Measurements from ENCODE around the gene RAB31. TPM values are rescaled to one million over a fixed set of nuclear protein-coding genes. Genes with fewer than 3 reads are reported as not detected.

The RAB31 gene
- total RNA-seq, 1 donor from 2014 or later = 36.8 TPM

- TF ChIP-seq CTCF (IDR thresholded peaks at IDR 0.05) = no peak
- intact Hi-C loops (cut with DNase I) = no loop called here
- no peaks in the 10 kb centered on the region for H3K27me3 ChIP-seq
- peak overlapping the region; percentile 73 to 75 for H3K27ac ChIP-seq
- H3K4me3 ChIP-seq = no peak overlapping the region
- H3K36me3 ChIP-seq = no peaks in the 10 kb centered on the region
- H3K9me3 ChIP-seq = no peaks in the 10 kb centered on the region
- DNase-seq (ENCODE audit: low spot score in 2 of 2) = no peak
- H3K4me1 ChIP-seq = peaks cover 13 to 37% of the 10 kb centered on the region in 2 donors
Observed at GRCh38 chr18:9810994-9811705, 103.0 kb downstream of the RAB31 start.

DNA sequence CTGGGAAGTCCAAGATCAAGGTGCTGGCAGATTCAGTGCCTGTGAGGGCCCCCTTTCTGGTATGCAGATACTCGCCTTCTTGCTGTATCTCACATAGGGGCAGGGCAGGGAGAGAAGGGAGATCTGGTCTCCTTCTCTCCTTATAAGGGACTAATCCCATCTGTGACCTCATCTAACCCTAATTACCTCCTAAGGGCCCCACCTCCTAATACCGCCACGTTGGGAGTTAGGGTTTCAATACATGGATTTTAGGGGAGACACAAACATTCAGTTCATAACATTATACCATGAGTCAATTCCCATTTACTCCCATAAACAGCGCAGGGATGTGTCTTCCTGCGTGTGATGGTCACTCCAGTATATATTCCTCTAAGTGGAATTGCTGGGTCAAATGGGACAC is 103.9 kb downstream of the RAB31 start:
- Histone ChIP-seq H3K36me3 (peaks cover 0 to 5% of the 10 kb centered on the region in 2 donors), H3K9me3 (no peaks in the 10 kb centered on the region), H3K27me3 (no peaks in the 10 kb centered on the region), H3K27ac (peak overlapping the region in 1 of 2 donors; percentile 34), H3K4me1 (peaks cover 13 to 37% of the 10 kb centered on the region in 2 donors), H3K4me3 (no peak overlapping the region)
- intact Hi-C loops (cut with DNase I) = no loop called here
- no peak for TF ChIP-seq CTCF (IDR thresholded peaks at IDR 0.05)
- DNase-seq (ENCODE audit: low spot score in 2 of 2) = peak in 1 of 2 donors; percentile 54

GRCh38 chr18:9814431-9814830 is 106.3 kb downstream of the RAB31 start:
- peak in 1 of 2 donors; percentile 54 for DNase-seq (ENCODE audit: low spot score in 2 of 2)
- peak overlapping the region; percentile 48 to 55 for H3K27ac ChIP-seq
- no peaks in the 10 kb centered on the region for H3K9me3 ChIP-seq
- peaks cover 2 to 21% of the 10 kb centered on the region in 2 donors for H3K4me1 ChIP-seq
- no peaks in the 10 kb centered on the region for H3K27me3 ChIP-seq
- no peak overlapping the region for H3K4me3 ChIP-seq
- intact Hi-C loops (cut with DNase I) = no loop called here
- H3K36me3 ChIP-seq = peaks cover 0 to 8% of the 10 kb centered on the region in 2 donors
- TF ChIP-seq CTCF (IDR thresholded peaks at IDR 0.05) = no peak

- no peak for TF ChIP-seq CTCF (IDR thresholded peaks at IDR 0.05)
- intact Hi-C loops (cut with DNase I) = no loop called here
- no peaks in the 10 kb centered on the region for H3K9me3 ChIP-seq
- H3K36me3 ChIP-seq = peaks cover 0 to 8% of the 10 kb centered on the region in 2 donors
- H3K27ac ChIP-seq = no peak overlapping the region
- H3K4me3 ChIP-seq = no peak overlapping the region
- H3K4me1 ChIP-seq = peaks cover 0 to 3% of the 10 kb centered on the region in 2 donors
- no peak for DNase-seq (ENCODE audit: low spot score in 2 of 2)
- H3K27me3 ChIP-seq = no peaks in the 10 kb centered on the region
Observed at GRCh38 chr18:9817286-9817685, 109.2 kb downstream of the RAB31 start.

GRCh38 chr18:9817725-9818422 is 109.8 kb downstream of the RAB31 start:
- Histone ChIP-seq H3K4me3 (no peak overlapping the region), H3K27me3 (no peaks in the 10 kb centered on the region), H3K27ac (no peak overlapping the region), H3K4me1 (peaks cover 0 to 3% of the 10 kb centered on the region in 2 donors), H3K9me3 (no peaks in the 10 kb centered on the region), H3K36me3 (peaks cover 0 to 8% of the 10 kb centered on the region in 2 donors)
- TF ChIP-seq CTCF (IDR thresholded peaks at IDR 0.05) = no peak
- no peak for DNase-seq (ENCODE audit: low spot score in 2 of 2)
- intact Hi-C loops (cut with DNase I) = no loop called here
